Spleen (tissue), 11 donors: Measurements from ENCODE around the gene OR2G2. TPM values are rescaled to one million over a fixed set of nuclear protein-coding genes. Genes with fewer than 3 reads are reported as not detected.

Source experiments
- DNase-seq: peaks from one replicate; pipeline ENCODE4 v3.0.0-alpha.2; 2020
- H3K27ac ChIP-seq, 8 donors: fragments of 200-600 bp; sonication (generic) in 7 of 8; 1 replicate in 4 of 8; 2 replicates in 4 of 8; pipeline versions ENCODE4 v1.5.0 to v1.8.0; 2016 to 2021; ENCODE audit warnings: inconsistent platforms in 4 of 8, mild to moderate bottlenecking in 4 of 8, moderate library complexity in 1 of 8
- H3K27me3 ChIP-seq, 7 donors: fragments of 200-600 bp; sonication (generic) in 6 of 7; replicated peaks in 1 of 7; 1 replicate in 4 of 7; 2 replicates in 3 of 7; pipeline versions ENCODE4 v1.5.0 to v1.8.0; 2016 to 2021; ENCODE audit warnings: inconsistent platforms in 3 of 7, mild to moderate bottlenecking in 1 of 7
- H3K36me3 ChIP-seq, 6 donors: fragments of 200-600 bp; sonication (generic) in 5 of 6; 1 replicate in 4 of 6; 2 replicates in 2 of 6; pipeline versions ENCODE4 v1.5.0 to v1.8.0; 2016 to 2021; ENCODE audit warnings: inconsistent platforms in 2 of 6
- H3K4me1 ChIP-seq, 6 donors: fragments of 200-600 bp; sonication (generic) in 5 of 6; 1 replicate in 3 of 6; 2 replicates in 3 of 6; pipeline versions ENCODE4 v1.5.0 to v1.8.0; 2016 to 2021; ENCODE audit warnings: inconsistent platforms in 3 of 6
- H3K4me3 ChIP-seq, 8 donors: fragments of 200-600 bp; sonication (generic) in 7 of 8; 1 replicate in 4 of 8; 2 replicates in 4 of 8; pipeline versions ENCODE4 v1.5.0 to v1.8.0; 2016 to 2021; ENCODE audit warnings: inconsistent platforms in 4 of 8, mild to moderate bottlenecking in 4 of 8, moderate library complexity in 2 of 8
- H3K9me3 ChIP-seq, 8 donors: fragments of 200-600 bp; sonication (generic) in 7 of 8; 1 replicate in 4 of 8; 2 replicates in 4 of 8; pipeline versions ENCODE4 v1.5.0 to v1.8.0; 2016 to 2021; ENCODE audit warnings: inconsistent platforms in 4 of 8
- CTCF ChIP-seq, 11 experiments: fragments of 200-600 bp in 7 of 11; fragments of 450-650 bp in 4 of 11; sonication (generic) in 4 of 11; IDR thresholded peaks in 8 of 11; conservative IDR thresholded peaks in 3 of 11; 1 replicate in 7 of 11; 2 replicates in 4 of 11; pipeline versions ENCODE4 v1.4.0 to v1.8.0; 2016 to 2021; ENCODE audit warnings: antibody characterized with exemption in 11 of 11, inconsistent platforms in 4 of 11, mild to moderate bottlenecking in 1 of 11
- POLR2A ChIP-seq, 3 donors: fragments of 450-650 bp; IDR thresholded peaks; one replicate each; pipeline ENCODE4 v1.5.1; 2017; ENCODE audit warnings: antibody characterized with exemption in 3 of 3, mild to moderate bottlenecking in 1 of 3
- POLR2AphosphoS5 ChIP-seq, 3 donors: sonication (generic); formaldehyde crosslinking; IDR thresholded peaks; one replicate each; pipeline ENCODE4 v1.5.1; 2017; ENCODE audit warnings: antibody characterized with exemption in 3 of 3
- WGBS, 5 donors: extraction: QIAGEN DNeasy Blood & Tissue Kit in 3 of 5; methylation state at CpG; one replicate each; pipeline versions ENCODE4 v1.1.5 to v1.1.7; 2013 to 2018; 5-methylcytosine and 5-hydroxymethylcytosine counted together
- intact Hi-C: fragments of 100-400 bp; cut with DNase I; formaldehyde crosslinking; loops from one replicate; pipeline ENCODE4 v1.15.0; 2023; ENCODE audit warnings: low total_unique reads
- polyA plus RNA-seq, 3 donors: library from polyadenylated mRNA; stranded (reverse); fragments of 200-250 nt; gene quantifications; one replicate each; pipeline ENCODE4 v1.2.1, GENCODE V29; 2013
- total RNA-seq, 7 donors: library from RNA; depleted of rRNA in 3 of 7; stranded (reverse); fragments of >200 nt in 3 of 7; fragmentation: NEBNext Ultra II Directional in 4 of 7; extraction: Animal tissue kit (Norgen Biotek cat#: 25700) in 4 of 7; gene quantifications; one replicate each; pipeline versions ENCODE4 v1.1.0 to v1.2.1, GENCODE V29; 2016 to 2021
- donor health status: healthy with polysubstance abuse.
- donor health status: DM: no; HTN: no; CAD: no; lungs with moderate emphysema.
- donor health status: DM: no; HTN: no; CAD: no.
- donor health status: Bipolar disorder and iron deficiency.
- donor health status: healthy.
- donor health status: DM: no; HTN: no; CAD: no.
- donor health status: DM: yes; HTN: yes; CAD: no.

The OR2G2 gene
- total and polyA plus RNA-seq, 10 donors = not detected

- 75 to 94% (median 80%) methylated on average over 2 of the region's 2 CpGs for WGBS, 5 donors
- intact Hi-C loops = no loop called here
- TF ChIP-seq POLR2A (IDR thresholded peaks at IDR 0.05) = no peak
- TF ChIP-seq CTCF (IDR thresholded peaks at IDR 0.05 in 8 of 11, conservative IDR thresholded peaks at IDR 0.05 in 3 of 11) = no peak
- TF ChIP-seq POLR2AphosphoS5 (IDR thresholded peaks at IDR 0.05) = no peak
Observed at GRCh38 chr1:247605286-247605685, 17.1 kb downstream of the OR2G2 start, which contains the start of gene OR2G3. TSS of gene OR2G3 (plus strand) at chr1:247605586. CDS start at chr1:247605586, 0 bp downstream.

GRCh38 chr1:247613405-247613804 lies 25.2 kb downstream of the OR2G2 start:
- Histone ChIP-seq H3K4me1 (no peaks in the 10 kb centered on the region), H3K9me3 (peaks cover 0 to 12% (median 0%) of the 10 kb centered on the region in 8 donors), H3K27ac (no peak overlapping the region), H3K36me3 (no peaks in the 10 kb centered on the region), H3K4me3 (no peak overlapping the region), H3K27me3 (no peaks in the 10 kb centered on the region)
- 85 to 89% (median 87%) methylated on average over 1 of the region's 1 CpG for WGBS, 5 donors
- no peak for TF ChIP-seq POLR2AphosphoS5 (IDR thresholded peaks at IDR 0.05)
- no peak for TF ChIP-seq CTCF (IDR thresholded peaks at IDR 0.05 in 8 of 11, conservative IDR thresholded peaks at IDR 0.05 in 3 of 11)
- TF ChIP-seq POLR2A (IDR thresholded peaks at IDR 0.05) = no peak
- no peak for DNase-seq
- intact Hi-C loops = no loop called here

More at GRCh38 chr1:247605286-247605685, 17.1 kb downstream of the OR2G2 start, which contains the start of gene OR2G3:
- Histone ChIP-seq H3K27ac (no peak within 1 kb of the TSS), H3K4me1 (no peaks in the 10 kb centered on the region), H3K9me3 (peaks cover 0 to 11% (median 0%) of the 10 kb centered on the region in 8 donors), H3K36me3 (no peaks in the 10 kb centered on the region), H3K27me3 (no peaks in the 10 kb centered on the region), H3K4me3 (no peak within 1 kb of the TSS)
- no peak for DNase-seq

GRCh38 chr1:247614625-247615024 lies 26.5 kb downstream of the OR2G2 start:
- intact Hi-C loops = no loop called here
- TF ChIP-seq POLR2AphosphoS5 (IDR thresholded peaks at IDR 0.05) (no peak), POLR2A (IDR thresholded peaks at IDR 0.05) (no peak), CTCF (IDR thresholded peaks at IDR 0.05 in 8 of 11, conservative IDR thresholded peaks at IDR 0.05 in 3 of 11) (no peak)
- H3K4me1 ChIP-seq = no peaks in the 10 kb centered on the region
- H3K27ac ChIP-seq = no peak overlapping the region
- H3K9me3 ChIP-seq = peaks cover 0 to 8% (median 0%) of the 10 kb centered on the region in 8 donors
- WGBS, 5 donors = 80 to 89% (median 87%) methylated on average over 3 to 5 of the region's 5 CpGs
- H3K27me3 ChIP-seq = no peaks in the 10 kb centered on the region
- no peak overlapping the region for H3K4me3 ChIP-seq
- H3K36me3 ChIP-seq = no peaks in the 10 kb centered on the region
- no peak for DNase-seq

GRCh38 chr1:247627951-247628350 lies 39.8 kb downstream of the OR2G2 start:
- no peak for TF ChIP-seq CTCF (IDR thresholded peaks at IDR 0.05 in 8 of 11, conservative IDR thresholded peaks at IDR 0.05 in 3 of 11)
- no peak for TF ChIP-seq POLR2A (IDR thresholded peaks at IDR 0.05)
- no peak for TF ChIP-seq POLR2AphosphoS5 (IDR thresholded peaks at IDR 0.05)
- intact Hi-C loops = no loop called here
- 47 to 67% (median 52%) methylated on average over 3 of the region's 3 CpGs for WGBS, 5 donors
- no peak for DNase-seq
- no peak overlapping the region for H3K4me3 ChIP-seq
- H3K36me3 ChIP-seq = no peaks in the 10 kb centered on the region
- H3K27ac ChIP-seq = no peak overlapping the region
- H3K9me3 ChIP-seq = peaks cover 0 to 11% (median 5%) of the 10 kb centered on the region in 8 donors
- no peaks in the 10 kb centered on the region for H3K27me3 ChIP-seq
- no peaks in the 10 kb centered on the region for H3K4me1 ChIP-seq
